ENCODE measurements around the gene KRR1. TPM values are rescaled to one million over a fixed set of nuclear protein-coding genes. Genes with fewer than 3 reads are reported as not detected.

Gene KRR1
- total and polyA plus RNA-seq, 8 donors: 6.8 to 23.7 (median 17.1) TPM

- H3K9me3 ChIP-seq: no peaks in the 10 kb centered on the region
- peaks cover 0 to 13% (median 9%) of the 10 kb centered on the region in 3 donors for H3K4me1 ChIP-seq
- no peak overlapping the region for H3K27ac ChIP-seq
- DNase-seq (no peak), FAIRE-seq (no peak), ATAC-seq (no peak)
- no peak for TF ChIP-seq CTCF (IDR thresholded peaks at IDR 0.05)
- intact Hi-C loops (cut with DNase I): no loop called here
- H3K27me3 ChIP-seq: no peaks in the 10 kb centered on the region
- H3K36me3 ChIP-seq: peaks cover 0 to 3% (median 0%) of the 10 kb centered on the region in 3 donors
- peak overlapping the region in 1 of 4 donors; percentile 68 for H3K4me3 ChIP-seq
- WGBS, 2 donors: 55 to 58% methylated on average over 4 of the region's 4 CpGs
Observed at GRCh38 chr12:75509621-75510020, 1.8 kb downstream of the KRR1 start.

DNA sequence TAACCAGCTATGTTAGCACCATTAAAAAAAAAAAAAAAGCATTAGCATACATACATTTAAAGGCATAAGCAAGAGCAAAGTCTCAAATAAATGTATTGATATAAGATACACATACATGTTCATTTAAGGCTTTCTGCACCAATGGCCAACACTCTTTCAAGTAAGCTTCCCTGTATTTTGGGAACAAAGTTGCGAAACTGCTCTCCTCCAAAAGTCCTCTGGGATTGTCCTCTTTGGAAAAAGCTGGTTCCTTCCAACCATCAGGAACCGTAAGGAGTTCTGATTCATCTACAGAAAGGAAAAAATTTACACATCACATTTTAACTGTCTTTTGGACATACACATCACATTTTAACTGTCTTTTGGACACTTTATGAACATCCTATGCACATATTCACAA, 3.2 kb downstream of the KRR1 start:
- intact Hi-C loops (cut with DNase I): no loop called here
- ATAC-seq: no peak
- peaks cover 0 to 13% (median 9%) of the 10 kb centered on the region in 3 donors for H3K4me1 ChIP-seq
- FAIRE-seq: no peak
- peaks cover 0 to 4% (median 0%) of the 10 kb centered on the region in 3 donors for H3K36me3 ChIP-seq
- no peak for DNase-seq
- H3K4me3 ChIP-seq: no peak overlapping the region
- no peaks in the 10 kb centered on the region for H3K27me3 ChIP-seq
- 74 to 79% methylated on average over 2 of the region's 2 CpGs for WGBS, 2 donors
- TF ChIP-seq CTCF (IDR thresholded peaks at IDR 0.05): no peak
- no peak overlapping the region for H3K27ac ChIP-seq
- no peaks in the 10 kb centered on the region for H3K9me3 ChIP-seq

- Histone ChIP-seq H3K4me1 (peaks cover 0 to 13% (median 9%) of the 10 kb centered on the region in 3 donors), H3K4me3 (no peak overlapping the region), H3K27me3 (no peaks in the 10 kb centered on the region), H3K27ac (no peak overlapping the region), H3K9me3 (no peaks in the 10 kb centered on the region), H3K36me3 (peaks cover 0 to 10% (median 0%) of the 10 kb centered on the region in 3 donors)
- TF ChIP-seq CTCF (IDR thresholded peaks at IDR 0.05): no peak
- ATAC-seq: no peak
- WGBS, 2 donors: 61 to 78% methylated on average over 2 of the region's 2 CpGs
- DNase-seq: no peak
- FAIRE-seq: no peak
- intact Hi-C loops (cut with DNase I): no loop called here
Observed at GRCh38 chr12:75507086-75507485, 4.3 kb downstream of the KRR1 start.

DNA sequence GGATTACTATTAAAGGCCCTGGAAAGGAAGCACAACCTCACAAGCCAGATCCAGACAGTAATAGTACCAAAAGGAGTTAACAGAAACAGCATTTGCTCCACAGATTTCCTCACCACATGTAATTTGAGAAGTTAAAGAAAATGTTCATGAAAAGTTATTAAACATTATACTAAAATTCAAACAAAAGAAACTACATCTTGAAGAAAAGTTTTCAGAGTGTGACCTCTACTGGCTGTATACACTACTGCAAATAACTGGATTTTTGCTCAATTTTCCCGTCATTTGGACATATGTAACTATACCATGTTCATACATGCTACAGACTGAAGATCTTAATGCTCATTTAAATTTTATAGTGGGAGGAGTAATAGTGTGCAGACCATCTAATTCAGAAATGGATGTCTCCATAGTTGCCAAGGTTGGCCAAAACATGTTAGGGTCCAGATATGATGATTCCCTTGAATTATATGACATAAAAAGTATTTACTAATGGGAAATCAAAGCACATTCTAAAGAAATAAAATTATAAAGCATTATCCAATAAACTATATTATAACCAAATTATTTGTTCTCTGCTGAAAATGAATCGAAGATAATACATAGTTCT, 5.6 kb downstream of the KRR1 start:
- WGBS, 2 donors: 59 to 68% methylated on average over 2 of the region's 2 CpGs
- intact Hi-C loops (cut with DNase I): no loop called here
- Histone ChIP-seq H3K27me3 (no peaks in the 10 kb centered on the region), H3K27ac (no peak overlapping the region), H3K4me1 (peaks cover 0 to 13% (median 9%) of the 10 kb centered on the region in 3 donors), H3K36me3 (peaks cover 0 to 23% (median 0%) of the 10 kb centered on the region in 3 donors), H3K9me3 (no peaks in the 10 kb centered on the region), H3K4me3 (no peak overlapping the region)
- DNase-seq: no peak
- peak in 3 of 4 donors; percentile 10 to 39 (median 30) for TF ChIP-seq CTCF (IDR thresholded peaks at IDR 0.05)
- FAIRE-seq: no peak
- peak in 3 of 4 donors; percentile 43 to 56 (median 47) for ATAC-seq

GRCh38 chr12:75503866-75504265, 7.5 kb downstream of the KRR1 start:
- intact Hi-C loops (cut with DNase I): no loop called here
- FAIRE-seq (peak; percentile 53), DNase-seq (no peak), ATAC-seq (no peak)
- Histone ChIP-seq H3K27me3 (no peaks in the 10 kb centered on the region), H3K9me3 (no peaks in the 10 kb centered on the region), H3K27ac (no peak overlapping the region), H3K4me1 (no peaks in the 10 kb centered on the region), H3K36me3 (peaks cover 0 to 41% (median 9%) of the 10 kb centered on the region in 3 donors), H3K4me3 (no peak overlapping the region)
- TF ChIP-seq CTCF (IDR thresholded peaks at IDR 0.05): no peak
- 50 to 53% methylated on average over 3 of the region's 3 CpGs for WGBS, 2 donors
